OCI-LY1 (cell line): ENCODE results near the gene TCP11L2.
A peak's percentile ranks its signal among the peaks of the same experiment; 100 is the strongest.

Source experiments
- H2AFZ ChIP-seq: fragments of 200-600 bp; sonication (generic), shearing (Covaris generic); 2 replicates; pipeline ENCODE4 v1.6.0; 2014; ENCODE audit warnings: antibody characterized with exemption, mild to moderate bottlenecking, low read length
- H3F3A ChIP-seq: fragments of 200-600 bp; sonication (generic), shearing (Covaris generic); 2 replicates; pipeline ENCODE4 v1.6.0; 2014; ENCODE audit warnings: mild to moderate bottlenecking, antibody characterized with exemption, low read length, moderate library complexity; ENCODE audit not compliant: insufficient read depth
- H3K27ac ChIP-seq: fragments of 200-600 bp; sonication (generic); 2 replicates; pipeline ENCODE4 v1.5.1; 2014; ENCODE audit warnings: low read length, mixed run types, mild to moderate bottlenecking, low read depth; ENCODE audit not compliant: poor library complexity, severe bottlenecking
- H3K27me3 ChIP-seq: fragments of 200-600 bp; sonication (generic); 2 replicates; pipeline ENCODE4 v1.6.0; 2014; ENCODE audit warnings: antibody characterized with exemption, mild to moderate bottlenecking, low read length, moderate library complexity; ENCODE audit not compliant: insufficient read depth
- H3K36me3 ChIP-seq: fragments of 200-600 bp; sonication (generic); 2 replicates; pipeline ENCODE4 v1.6.1; 2014; ENCODE audit warnings: mild to moderate bottlenecking, antibody characterized with exemption, low read length, moderate library complexity, mixed read lengths; ENCODE audit not compliant: insufficient read depth
- H3K4me1 ChIP-seq: fragments of 200-600 bp; sonication (generic); 2 replicates; pipeline ENCODE4 v1.5.1; 2014; ENCODE audit warnings: mild to moderate bottlenecking, low read length, moderate library complexity; ENCODE audit not compliant: insufficient read depth, severe bottlenecking
- H3K4me2 ChIP-seq: fragments of 200-600 bp; sonication (generic), shearing (Covaris generic); 2 replicates; pipeline ENCODE4 v1.6.1; 2014; ENCODE audit warnings: low read length
- H3K4me3 ChIP-seq: fragments of 200-600 bp; sonication (generic); 2 replicates; pipeline ENCODE4 v1.5.1; 2014; ENCODE audit warnings: low read length, low read depth, mild to moderate bottlenecking, mixed read lengths; ENCODE audit not compliant: poor library complexity, severe bottlenecking
- H3K79me2 ChIP-seq: fragments of 200-600 bp; shearing (Covaris generic); 2 replicates; pipeline ENCODE4 v1.6.1; 2016; ENCODE audit warnings: mixed run types, low read length, mixed read lengths; ENCODE audit not compliant: insufficient read depth
- H3K9ac ChIP-seq: fragments of 200-600 bp; sonication (generic), shearing (Covaris generic); 2 replicates; pipeline ENCODE4 v1.6.1; 2014; ENCODE audit warnings: mild to moderate bottlenecking, low read length, mixed read lengths
- H3K9me2 ChIP-seq: fragments of 200-600 bp; sonication (generic), shearing (Covaris generic); 2 replicates; pipeline ENCODE4 v1.6.1; 2014; ENCODE audit warnings: low read depth, mild to moderate bottlenecking, low read length, mixed read lengths
- H3K9me3 ChIP-seq: fragments of 200-600 bp; shearing (Covaris generic); 2 replicates; pipeline ENCODE4 v1.6.1; 2014; ENCODE audit warnings: low read length, mixed read lengths
- H4K20me1 ChIP-seq: fragments of 200-600 bp; sonication (generic), shearing (Covaris generic); 2 replicates; pipeline ENCODE4 v1.6.0; 2016; ENCODE audit warnings: mild to moderate bottlenecking, low read length; ENCODE audit not compliant: insufficient read depth
- CTCF ChIP-seq: fragments of 200-600 bp; sonication (generic), shearing (Covaris generic); IDR thresholded peaks from 2 replicates; pipeline ENCODE4 v1.5.1; 2017; ENCODE audit warnings: mild to moderate bottlenecking, antibody characterized with exemption, low read length, moderate library complexity, mixed read lengths
- EZH2 ChIP-seq: fragments of 200-600 bp; sonication (generic), shearing (Covaris generic); IDR thresholded peaks from 2 replicates; pipeline ENCODE4 v1.8.0; 2017; ENCODE audit warnings: borderline replicate concordance, mixed run types, mild to moderate bottlenecking, antibody characterized with exemption, low read length, moderate library complexity, mixed read lengths

The TCP11L2 gene

GRCh38 chr12:106302401-106303201 is at the start of gene TCP11L2:
Gene TCP11L2, plus strand, starts transcription at chr12:106302733. Its CDS starts 8,343 bp downstream, at chr12:106311076.
- no peak for TF ChIP-seq CTCF
- no peak for TF ChIP-seq EZH2
- H3K4me3 ChIP-seq, result peak within 1 kb of the TSS; percentile 89
- H3K9me2 ChIP-seq, result no peaks in the 10 kb centered on the region
- H3K9ac ChIP-seq, result peak within 1 kb of the TSS; percentile 79
- H3K27ac ChIP-seq, result peak within 1 kb of the TSS; percentile 99
- no peaks in the 10 kb centered on the region for H3K9me3 ChIP-seq
- H3F3A ChIP-seq, result no peaks in the 10 kb centered on the region
- no peaks in the 10 kb centered on the region for H4K20me1 ChIP-seq
- peak within 1 kb of the TSS; percentile 85 for H3K4me2 ChIP-seq
- H3K4me1 ChIP-seq, result peaks cover 82% of the 10 kb centered on the region
- H3K79me2 ChIP-seq, result no peaks in the 10 kb centered on the region
- no peaks in the 10 kb centered on the region for H3K27me3 ChIP-seq
- no peaks in the 10 kb centered on the region for H3K36me3 ChIP-seq
- H2AFZ ChIP-seq, result no peak within 1 kb of the TSS

- no peak overlapping the region for H3K4me3 ChIP-seq
- H3K9ac ChIP-seq, result no peak overlapping the region
- H3F3A ChIP-seq, result no peaks in the 10 kb centered on the region
- no peaks in the 10 kb centered on the region for H3K9me2 ChIP-seq
- no peak for TF ChIP-seq CTCF
- no peak for TF ChIP-seq EZH2
- H3K4me2 ChIP-seq, result no peak overlapping the region
- no peaks in the 10 kb centered on the region for H3K27me3 ChIP-seq
- H3K9me3 ChIP-seq, result no peaks in the 10 kb centered on the region
- no peak overlapping the region for H2AFZ ChIP-seq
- no peak overlapping the region for H3K27ac ChIP-seq
- no peaks in the 10 kb centered on the region for H4K20me1 ChIP-seq
- H3K4me1 ChIP-seq, result peaks cover 13% of the 10 kb centered on the region
- no peaks in the 10 kb centered on the region for H3K36me3 ChIP-seq
- no peaks in the 10 kb centered on the region for H3K79me2 ChIP-seq
These were observed 47.8 kb upstream of the TCP11L2 start for GRCh38 chr12:106254724-106255123.

GRCh38 chr12:106255493-106255892 is 47.0 kb upstream of the TCP11L2 start:
- no peak overlapping the region for H3K27ac ChIP-seq
- H3K9me2 ChIP-seq, result no peaks in the 10 kb centered on the region
- H3K9ac ChIP-seq, result no peak overlapping the region
- H3K79me2 ChIP-seq, result no peaks in the 10 kb centered on the region
- no peak overlapping the region for H3K4me3 ChIP-seq
- no peak overlapping the region for H3K4me2 ChIP-seq
- H3K27me3 ChIP-seq, result no peaks in the 10 kb centered on the region
- H3K9me3 ChIP-seq, result no peaks in the 10 kb centered on the region
- no peaks in the 10 kb centered on the region for H3F3A ChIP-seq
- no peaks in the 10 kb centered on the region for H4K20me1 ChIP-seq
- TF ChIP-seq CTCF (no peak), EZH2 (no peak)
- peaks cover 5% of the 10 kb centered on the region for H3K4me1 ChIP-seq
- no peak overlapping the region for H2AFZ ChIP-seq
- no peaks in the 10 kb centered on the region for H3K36me3 ChIP-seq
